Smooth muscle cell (in vitro differentiated cells): Measurements from ENCODE around the gene FMN2. TPM values are rescaled to one million over a fixed set of nuclear protein-coding genes. Genes with fewer than 3 reads are reported as not detected.

ENCODE experiments used
- DNase-seq: peaks from one replicate; lab custom pipeline; 2025; ENCODE audit not compliant: unreplicated experiment; lab: John Stamatoyannopoulos, UW
- H2AFZ ChIP-seq: fragments of 200-600 bp; sonication (generic); 2 replicates; pipeline ENCODE4 v1.6.0; 2016; ENCODE audit warnings: antibody characterized with exemption, low read depth, mild to moderate bottlenecking
- H3F3A ChIP-seq: fragments of 200-600 bp; sonication (generic); 2 replicates; pipeline ENCODE4 v1.6.0; 2017; ENCODE audit warnings: antibody characterized with exemption, low read depth
- H3K27ac ChIP-seq: fragments of 200-600 bp; sonication (generic); 2 replicates; pipeline ENCODE4 v1.5.1; 2016; ENCODE audit warnings: low read depth, mild to moderate bottlenecking
- H3K27me3 ChIP-seq: fragments of 200-600 bp; sonication (generic); 2 replicates; pipeline ENCODE4 v1.6.1; 2016; ENCODE audit warnings: low read depth, mild to moderate bottlenecking
- H3K36me3 ChIP-seq: fragments of 200-600 bp; sonication (generic); 2 replicates; pipeline ENCODE4 v1.5.1; 2016; ENCODE audit warnings: low read depth
- H3K4me1 ChIP-seq: fragments of 200-600 bp; sonication (generic); 2 replicates; pipeline ENCODE4 v1.5.1; 2016; ENCODE audit warnings: low read depth
- H3K4me2 ChIP-seq: fragments of 200-600 bp; sonication (generic); 2 replicates; pipeline ENCODE4 v1.6.0; 2016; ENCODE audit warnings: mild to moderate bottlenecking
- H3K4me3 ChIP-seq: fragments of 200-600 bp; sonication (generic); 2 replicates; pipeline ENCODE4 v1.5.1; 2016; ENCODE audit warnings: mild to moderate bottlenecking
- H3K79me2 ChIP-seq: fragments of 200-600 bp; sonication (generic); 2 replicates; pipeline ENCODE4 v1.6.0; 2016; ENCODE audit warnings: low read depth, mild to moderate bottlenecking
- H3K9ac ChIP-seq: fragments of 200-600 bp; sonication (generic); 2 replicates; pipeline ENCODE4 v1.6.0; 2016; ENCODE audit warnings: low read depth
- H3K9me3 ChIP-seq: fragments of 200-600 bp; sonication (generic); replicated peaks from 2 replicates; pipeline ENCODE4 v1.5.1; 2016; ENCODE audit warnings: low read depth
- H4K20me1 ChIP-seq: fragments of 200-600 bp; sonication (generic); 2 replicates; pipeline ENCODE4 v1.6.0; 2016; ENCODE audit warnings: low read depth
- CTCF ChIP-seq: fragments of 200-600 bp; sonication (generic); IDR thresholded peaks from 2 replicates; pipeline ENCODE4 v1.5.1; 2017; ENCODE audit warnings: borderline replicate concordance, mild to moderate bottlenecking, antibody characterized with exemption; ENCODE audit not compliant: insufficient read depth, poor library complexity, severe bottlenecking
- WGBS: methylation state at CpG from one replicate; pipeline ENCODE4 v1.1.7; 2016; ENCODE audit warnings: low lambda C conversion rate; 5-methylcytosine and 5-hydroxymethylcytosine counted together
- polyA plus RNA-seq: library from polyadenylated mRNA; unstranded; fragments of >200 nt; fragmentation: Nextera tagmentation; extraction: Ambion mirVana; gene quantifications from 2 replicates; pipeline ENCODE4 v1.2.1, GENCODE V29; 2016
- total RNA-seq: library from RNA; depleted of rRNA; stranded (reverse); fragments of >200 nt; gene quantifications from 2 replicates; pipeline ENCODE4 v1.2.3, GENCODE V29; 2014

The FMN2 gene
- total and polyA plus RNA-seq, 2 experiments from 2014 or later, result 1.9 to 6.2 TPM

GRCh38 chr1:240122639-240123613 is 31.2 kb downstream of the FMN2 start:
- Histone ChIP-seq H3F3A (no peaks in the 10 kb centered on the region), H3K9ac (no peak overlapping the region), H4K20me1 (no peaks in the 10 kb centered on the region), H3K36me3 (no peaks in the 10 kb centered on the region), H3K27me3 (no peaks in the 10 kb centered on the region), H3K4me1 (no peaks in the 10 kb centered on the region), H3K9me3 (no peaks in the 10 kb centered on the region), H3K79me2 (no peaks in the 10 kb centered on the region), H3K27ac (no peak overlapping the region), H2AFZ (no peak overlapping the region), H3K4me3 (no peak overlapping the region), H3K4me2 (no peak overlapping the region)
- WGBS, result 77% methylated on average over 20 of the region's 20 CpGs
- no peak for TF ChIP-seq CTCF
- no peak for DNase-seq

- no peak for DNase-seq
- Histone ChIP-seq H3F3A (no peaks in the 10 kb centered on the region), H3K79me2 (no peaks in the 10 kb centered on the region), H4K20me1 (no peaks in the 10 kb centered on the region), H3K4me2 (no peak overlapping the region), H3K36me3 (no peaks in the 10 kb centered on the region), H3K9me3 (no peaks in the 10 kb centered on the region), H3K27ac (no peak overlapping the region), H2AFZ (no peak overlapping the region), H3K4me3 (no peak overlapping the region), H3K4me1 (no peaks in the 10 kb centered on the region), H3K9ac (no peak overlapping the region), H3K27me3 (no peaks in the 10 kb centered on the region)
- TF ChIP-seq CTCF, result no peak
- 66% methylated on average over 6 of the region's 6 CpGs for WGBS
Measured at GRCh38 chr1:240126821-240127220, 35.1 kb downstream of the FMN2 start.

GRCh38 chr1:240128366-240128765 is 36.7 kb downstream of the FMN2 start:
- Histone ChIP-seq H3F3A (no peaks in the 10 kb centered on the region), H3K4me1 (no peaks in the 10 kb centered on the region), H3K9me3 (no peaks in the 10 kb centered on the region), H2AFZ (no peak overlapping the region), H3K9ac (no peak overlapping the region), H3K79me2 (no peaks in the 10 kb centered on the region), H4K20me1 (no peaks in the 10 kb centered on the region), H3K27ac (no peak overlapping the region), H3K4me3 (no peak overlapping the region), H3K4me2 (no peak overlapping the region), H3K27me3 (no peaks in the 10 kb centered on the region), H3K36me3 (no peaks in the 10 kb centered on the region)
- 80% methylated on average over 2 of the region's 2 CpGs for WGBS
- no peak for DNase-seq
- TF ChIP-seq CTCF, result no peak
